Endothelial cell of umbilical vein (primary cell): ENCODE data around the gene BMX.

Source experiments
- POLR2A ChIP-seq: IDR thresholded peaks from 2 replicates; pipeline ENCODE4 v1.6.1; 2012; ENCODE audit warnings: low read depth, mild to moderate bottlenecking, control low read depth, low read length
- POLR2AphosphoS5 ChIP-seq: IDR thresholded peaks from 2 replicates; pipeline ENCODE4 v1.6.1; 2012; ENCODE audit warnings: low read depth, mild to moderate bottlenecking, control low read depth, low read length, moderate library complexity; ENCODE audit not compliant: insufficient read depth
- TF ChIP-seq, protein P1 (sequence below), 2 donors: IDR thresholded peaks; 1 replicate in 1 of 2; 2 replicates in 1 of 2; pipeline ENCODE4 v1.5.1; 2011; ENCODE audit warnings: low read length in 2 of 2, mild to moderate bottlenecking in 2 of 2, moderate library complexity in 2 of 2, control low read depth in 1 of 2, inconsistent platforms in 1 of 2, low read depth in 1 of 2; ENCODE audit not compliant: insufficient read depth in 1 of 2; ENCODE audit errors: extremely low read depth in 1 of 2

DNA sequence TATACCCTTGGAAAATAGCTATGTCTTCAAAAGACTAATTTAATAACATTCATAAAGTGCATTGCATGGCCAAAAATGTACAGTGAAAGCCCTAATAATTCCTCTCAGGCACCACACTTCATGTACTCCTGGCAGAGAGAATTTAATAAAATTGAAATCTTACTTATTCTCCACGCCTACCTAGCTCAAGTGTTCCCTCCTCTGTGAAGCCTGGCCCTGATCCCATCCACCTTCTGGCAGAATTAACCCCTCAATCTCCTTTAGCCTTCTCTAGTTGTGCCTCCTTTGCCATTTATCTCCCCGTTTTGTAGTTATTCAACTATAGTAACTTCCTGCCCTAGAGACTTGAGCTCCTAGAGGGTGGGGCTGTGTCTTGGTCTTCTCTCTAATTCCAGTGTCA is 73.4 kb downstream of the BMX start:
- TF ChIP-seq POLR2A (no peak), POLR2AphosphoS5 (no peak)
- TF ChIP-seq, protein P1, sequence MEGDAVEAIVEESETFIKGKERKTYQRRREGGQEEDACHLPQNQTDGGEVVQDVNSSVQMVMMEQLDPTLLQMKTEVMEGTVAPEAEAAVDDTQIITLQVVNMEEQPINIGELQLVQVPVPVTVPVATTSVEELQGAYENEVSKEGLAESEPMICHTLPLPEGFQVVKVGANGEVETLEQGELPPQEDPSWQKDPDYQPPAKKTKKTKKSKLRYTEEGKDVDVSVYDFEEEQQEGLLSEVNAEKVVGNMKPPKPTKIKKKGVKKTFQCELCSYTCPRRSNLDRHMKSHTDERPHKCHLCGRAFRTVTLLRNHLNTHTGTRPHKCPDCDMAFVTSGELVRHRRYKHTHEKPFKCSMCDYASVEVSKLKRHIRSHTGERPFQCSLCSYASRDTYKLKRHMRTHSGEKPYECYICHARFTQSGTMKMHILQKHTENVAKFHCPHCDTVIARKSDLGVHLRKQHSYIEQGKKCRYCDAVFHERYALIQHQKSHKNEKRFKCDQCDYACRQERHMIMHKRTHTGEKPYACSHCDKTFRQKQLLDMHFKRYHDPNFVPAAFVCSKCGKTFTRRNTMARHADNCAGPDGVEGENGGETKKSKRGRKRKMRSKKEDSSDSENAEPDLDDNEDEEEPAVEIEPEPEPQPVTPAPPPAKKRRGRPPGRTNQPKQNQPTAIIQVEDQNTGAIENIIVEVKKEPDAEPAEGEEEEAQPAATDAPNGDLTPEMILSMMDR (IDR thresholded peaks at IDR 0.05; ENCODE audit: extremely low read depth in 1 of 2, insufficient read depth in 1 of 2, low read depth in 1 of 2, low read length in 2 of 2) = no peak
